T-helper 1 cell treated with Interleukin-12 subunit alpha and Interleukin-12 subunit beta and Interleukin-4 antibody, amounts not matched to agents 30 μg/mL and 1 μg/mL, for 36 hours (primary cell): Measurements from ENCODE around the gene GATB.

ENCODE experiments used
- H3K27ac Mint-ChIP-seq: one replicate; pipeline ENCODE4 v1.8.0; 2021; ENCODE audit warnings: mild to moderate bottlenecking, mixed read lengths
- H3K27me3 Mint-ChIP-seq: one replicate; pipeline ENCODE4 v1.8.0; 2021; ENCODE audit warnings: low read depth, mixed read lengths
- H3K36me3 Mint-ChIP-seq: one replicate; pipeline ENCODE4 v1.8.0; 2021; ENCODE audit warnings: low read depth, mixed read lengths
- H3K4me1 Mint-ChIP-seq: one replicate; pipeline ENCODE4 v1.8.0; 2021; ENCODE audit warnings: low read depth, mixed read lengths
- H3K4me3 Mint-ChIP-seq: one replicate; pipeline ENCODE4 v1.8.0; 2021; ENCODE audit warnings: mild to moderate bottlenecking, moderate library complexity, mixed read lengths
- H3K9me3 Mint-ChIP-seq: one replicate; pipeline ENCODE4 v1.8.0; 2021; ENCODE audit warnings: mixed read lengths

GATB gene

GRCh38 chr4:151638295-151638858 is 122.4 kb downstream of the GATB start:
- Mint-ChIP-seq H3K9me3 (no peaks in the 10 kb centered on the region), H3K27ac (no peak overlapping the region), H3K27me3 (peaks cover 24% of the 10 kb centered on the region), H3K36me3 (no peaks in the 10 kb centered on the region), H3K4me3 (no peak overlapping the region), H3K4me1 (no peaks in the 10 kb centered on the region)

- Mint-ChIP-seq H3K9me3 (no peaks in the 10 kb centered on the region), H3K4me3 (no peak overlapping the region), H3K27ac (no peak overlapping the region), H3K27me3 (peaks cover 54% of the 10 kb centered on the region), H3K36me3 (no peaks in the 10 kb centered on the region), H3K4me1 (peaks cover 2% of the 10 kb centered on the region)
Measured at GRCh38 chr4:151631349-151631748, 129.5 kb downstream of the GATB start.

GRCh38 chr4:151629097-151629783 is 131.6 kb downstream of the GATB start:
- peaks cover 2% of the 10 kb centered on the region for H3K4me1 Mint-ChIP-seq
- peaks cover 47% of the 10 kb centered on the region for H3K27me3 Mint-ChIP-seq

GRCh38 chr4:151628001-151628608 is 132.7 kb downstream of the GATB start:
- no peaks in the 10 kb centered on the region for H3K9me3 Mint-ChIP-seq
- H3K4me1 Mint-ChIP-seq = peaks cover 2% of the 10 kb centered on the region
- peaks cover 52% of the 10 kb centered on the region for H3K27me3 Mint-ChIP-seq
- H3K4me3 Mint-ChIP-seq = no peak overlapping the region
- no peaks in the 10 kb centered on the region for H3K36me3 Mint-ChIP-seq
- no peak overlapping the region for H3K27ac Mint-ChIP-seq

More at GRCh38 chr4:151629097-151629783, 131.6 kb downstream of the GATB start:
- H3K36me3 Mint-ChIP-seq = no peaks in the 10 kb centered on the region
- no peak overlapping the region for H3K4me3 Mint-ChIP-seq
- no peaks in the 10 kb centered on the region for H3K9me3 Mint-ChIP-seq
- H3K27ac Mint-ChIP-seq = no peak overlapping the region

GRCh38 chr4:151627491-151627890 is 133.3 kb downstream of the GATB start:
- Mint-ChIP-seq H3K9me3 (no peaks in the 10 kb centered on the region), H3K4me3 (no peak overlapping the region), H3K27me3 (peaks cover 46% of the 10 kb centered on the region), H3K27ac (no peak overlapping the region), H3K4me1 (no peaks in the 10 kb centered on the region), H3K36me3 (no peaks in the 10 kb centered on the region)

- Mint-ChIP-seq H3K4me3 (no peak overlapping the region), H3K27me3 (peaks cover 42% of the 10 kb centered on the region), H3K27ac (no peak overlapping the region), H3K4me1 (no peaks in the 10 kb centered on the region), H3K9me3 (no peaks in the 10 kb centered on the region), H3K36me3 (no peaks in the 10 kb centered on the region)
Measured at GRCh38 chr4:151626751-151627150, 134.1 kb downstream of the GATB start.

GRCh38 chr4:151626228-151626627 is 134.6 kb downstream of the GATB start:
- no peak overlapping the region for H3K27ac Mint-ChIP-seq
- H3K36me3 Mint-ChIP-seq = no peaks in the 10 kb centered on the region
- no peaks in the 10 kb centered on the region for H3K9me3 Mint-ChIP-seq
- no peak overlapping the region for H3K4me3 Mint-ChIP-seq
- H3K4me1 Mint-ChIP-seq = no peaks in the 10 kb centered on the region
- peaks cover 40% of the 10 kb centered on the region for H3K27me3 Mint-ChIP-seq

- Mint-ChIP-seq H3K27ac (no peak overlapping the region), H3K27me3 (peaks cover 35% of the 10 kb centered on the region), H3K4me1 (no peaks in the 10 kb centered on the region), H3K4me3 (no peak overlapping the region), H3K9me3 (no peaks in the 10 kb centered on the region), H3K36me3 (no peaks in the 10 kb centered on the region)
Measured at GRCh38 chr4:151624626-151625565, 135.9 kb downstream of the GATB start.
